Uterus (tissue), 2 donors: ENCODE measurements around the gene ZFYVE27.

Experiments
- POLR2A ChIP-seq, 2 donors: fragments of 450-650 bp; IDR thresholded peaks; one replicate each; pipeline ENCODE4 v1.6.1; 2016; ENCODE audit warnings: antibody characterized with exemption in 2 of 2, mild to moderate bottlenecking in 1 of 2, moderate library complexity in 1 of 2
- TF ChIP-seq, protein P1 (sequence below), 4 experiments: fragments of 200-600 bp in 2 of 4; fragments of 450-650 bp in 2 of 4; sonication (generic) in 2 of 4; IDR thresholded peaks; one replicate each; pipeline ENCODE4 v1.5.1; 2016 to 2019; ENCODE audit warnings: antibody characterized with exemption in 4 of 4, mild to moderate bottlenecking in 2 of 4, moderate library complexity in 1 of 4

- TF ChIP-seq, protein P1, sequence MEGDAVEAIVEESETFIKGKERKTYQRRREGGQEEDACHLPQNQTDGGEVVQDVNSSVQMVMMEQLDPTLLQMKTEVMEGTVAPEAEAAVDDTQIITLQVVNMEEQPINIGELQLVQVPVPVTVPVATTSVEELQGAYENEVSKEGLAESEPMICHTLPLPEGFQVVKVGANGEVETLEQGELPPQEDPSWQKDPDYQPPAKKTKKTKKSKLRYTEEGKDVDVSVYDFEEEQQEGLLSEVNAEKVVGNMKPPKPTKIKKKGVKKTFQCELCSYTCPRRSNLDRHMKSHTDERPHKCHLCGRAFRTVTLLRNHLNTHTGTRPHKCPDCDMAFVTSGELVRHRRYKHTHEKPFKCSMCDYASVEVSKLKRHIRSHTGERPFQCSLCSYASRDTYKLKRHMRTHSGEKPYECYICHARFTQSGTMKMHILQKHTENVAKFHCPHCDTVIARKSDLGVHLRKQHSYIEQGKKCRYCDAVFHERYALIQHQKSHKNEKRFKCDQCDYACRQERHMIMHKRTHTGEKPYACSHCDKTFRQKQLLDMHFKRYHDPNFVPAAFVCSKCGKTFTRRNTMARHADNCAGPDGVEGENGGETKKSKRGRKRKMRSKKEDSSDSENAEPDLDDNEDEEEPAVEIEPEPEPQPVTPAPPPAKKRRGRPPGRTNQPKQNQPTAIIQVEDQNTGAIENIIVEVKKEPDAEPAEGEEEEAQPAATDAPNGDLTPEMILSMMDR (IDR thresholded peaks at IDR 0.05): no peak
- TF ChIP-seq POLR2A (IDR thresholded peaks at IDR 0.05): no peak
These were observed 59.7 kb downstream of the ZFYVE27 start for GRCh38 chr10:97796651-97797050.
